Erythroblast (primary cell): ENCODE measurements around the gene E2F8.

Experiments
- GATA1 ChIP-seq: IDR thresholded peaks from 2 replicates; pipeline ENCODE4 v1.6.1; 2011; ENCODE audit warnings: low read depth, mild to moderate bottlenecking, control low read depth, low read length, moderate library complexity
- POLR2A ChIP-seq: IDR thresholded peaks from 2 replicates; pipeline ENCODE4 v1.6.1; 2011; ENCODE audit warnings: mild to moderate bottlenecking, low read length

DNA sequence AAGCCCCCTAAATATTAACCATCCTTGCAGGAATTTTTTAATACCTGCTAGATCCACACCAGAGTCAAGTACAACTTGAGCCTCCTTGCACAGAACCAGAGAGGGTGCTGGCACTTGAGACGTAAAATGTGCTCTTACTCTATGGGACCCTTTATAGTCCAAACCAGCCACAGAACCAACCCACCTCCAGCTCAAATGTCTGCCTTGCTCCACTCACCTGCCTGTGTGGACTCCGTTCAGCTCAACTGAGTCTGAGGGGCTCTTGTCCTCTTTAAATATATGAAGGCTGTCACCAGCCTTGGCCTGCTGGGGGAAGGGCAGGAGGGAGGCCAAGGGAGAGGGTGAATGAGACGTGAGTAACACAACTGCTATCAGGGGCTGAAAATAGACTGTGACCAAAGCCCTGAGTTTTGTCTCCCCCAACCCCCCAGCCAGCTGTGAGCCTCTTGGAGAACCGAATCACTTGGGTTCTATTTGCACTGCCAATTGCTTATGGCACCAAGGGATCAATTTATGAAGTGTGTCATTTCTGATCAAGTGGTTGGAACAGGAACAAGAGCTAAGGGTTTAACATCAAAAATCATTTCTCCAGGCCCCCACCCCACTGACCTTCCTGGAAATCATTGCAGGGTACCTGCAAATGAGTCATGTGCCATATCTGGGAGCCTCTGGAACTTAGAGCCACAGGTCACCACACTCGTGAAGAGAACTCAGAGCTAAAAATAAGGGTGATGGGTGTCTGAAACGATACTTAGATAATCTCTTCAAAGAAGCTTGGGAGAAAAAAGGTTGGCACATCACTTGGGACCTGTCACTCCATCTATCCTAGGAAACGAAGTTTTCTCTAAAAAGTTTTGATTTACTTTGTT, 38.8 kb downstream of the E2F8 start, which contains the start of gene CSRP3:
- TF ChIP-seq POLR2A, result no peak
- no peak for TF ChIP-seq GATA1
